GM20000 (cell line): ENCODE measurements around the gene KRT1.

Experiments
- DNase-seq: peaks from one replicate; pipeline ENCODE4 v3.0.0; 2012; ENCODE audit warnings: low spot score
- TF ChIP-seq, protein P1 (sequence below): IDR thresholded peaks from 2 replicates; pipeline ENCODE4 v1.5.1; 2012; ENCODE audit warnings: mild to moderate bottlenecking, control low read depth; ENCODE audit errors: extremely low read depth, missing control alignments

Gene KRT1

DNA sequence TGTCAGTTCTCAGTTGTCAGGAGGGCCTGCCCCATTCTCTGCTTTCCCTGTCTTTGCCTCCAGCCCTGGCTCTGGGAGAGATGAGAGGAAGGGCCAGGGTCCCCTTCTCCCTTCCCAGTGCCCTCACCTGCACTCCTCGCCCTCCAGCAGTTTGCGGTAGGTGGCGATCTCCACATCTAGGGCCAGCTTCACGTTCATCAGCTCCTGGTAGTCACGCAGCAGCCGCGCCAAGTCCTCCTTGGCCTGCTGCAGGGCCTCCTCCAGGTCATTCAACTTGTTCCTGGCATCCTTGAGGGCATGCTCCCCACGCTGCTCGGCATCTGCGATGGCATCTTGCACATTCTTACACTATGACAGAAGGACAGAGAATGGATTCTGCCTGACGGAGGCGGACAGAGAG lies 33.6 kb downstream of the KRT1 start:
- no peak for DNase-seq
- TF ChIP-seq, protein P1, sequence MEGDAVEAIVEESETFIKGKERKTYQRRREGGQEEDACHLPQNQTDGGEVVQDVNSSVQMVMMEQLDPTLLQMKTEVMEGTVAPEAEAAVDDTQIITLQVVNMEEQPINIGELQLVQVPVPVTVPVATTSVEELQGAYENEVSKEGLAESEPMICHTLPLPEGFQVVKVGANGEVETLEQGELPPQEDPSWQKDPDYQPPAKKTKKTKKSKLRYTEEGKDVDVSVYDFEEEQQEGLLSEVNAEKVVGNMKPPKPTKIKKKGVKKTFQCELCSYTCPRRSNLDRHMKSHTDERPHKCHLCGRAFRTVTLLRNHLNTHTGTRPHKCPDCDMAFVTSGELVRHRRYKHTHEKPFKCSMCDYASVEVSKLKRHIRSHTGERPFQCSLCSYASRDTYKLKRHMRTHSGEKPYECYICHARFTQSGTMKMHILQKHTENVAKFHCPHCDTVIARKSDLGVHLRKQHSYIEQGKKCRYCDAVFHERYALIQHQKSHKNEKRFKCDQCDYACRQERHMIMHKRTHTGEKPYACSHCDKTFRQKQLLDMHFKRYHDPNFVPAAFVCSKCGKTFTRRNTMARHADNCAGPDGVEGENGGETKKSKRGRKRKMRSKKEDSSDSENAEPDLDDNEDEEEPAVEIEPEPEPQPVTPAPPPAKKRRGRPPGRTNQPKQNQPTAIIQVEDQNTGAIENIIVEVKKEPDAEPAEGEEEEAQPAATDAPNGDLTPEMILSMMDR = no peak

DNA sequence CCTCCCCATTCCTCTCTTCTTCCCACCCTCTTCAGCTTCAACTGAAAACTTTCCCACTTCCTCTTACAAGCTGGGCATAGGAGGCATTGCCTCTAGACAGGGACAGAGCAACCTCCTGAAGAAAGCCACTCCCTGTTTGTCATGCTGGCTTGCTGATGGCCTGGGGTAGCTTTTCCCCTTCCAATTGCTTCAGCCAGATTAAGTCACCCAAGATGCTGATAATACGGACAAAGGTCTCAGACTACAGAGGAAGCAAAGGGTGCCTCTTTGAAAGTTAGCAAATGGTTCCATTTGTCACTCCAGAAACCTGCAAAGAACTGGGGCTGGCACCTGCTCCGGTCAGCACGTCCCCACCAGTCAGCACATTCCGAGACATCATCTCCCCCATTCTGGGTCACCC lies 34.2 kb downstream of the KRT1 start:
- DNase-seq = no peak
- TF ChIP-seq, protein P1 = no peak

DNA sequence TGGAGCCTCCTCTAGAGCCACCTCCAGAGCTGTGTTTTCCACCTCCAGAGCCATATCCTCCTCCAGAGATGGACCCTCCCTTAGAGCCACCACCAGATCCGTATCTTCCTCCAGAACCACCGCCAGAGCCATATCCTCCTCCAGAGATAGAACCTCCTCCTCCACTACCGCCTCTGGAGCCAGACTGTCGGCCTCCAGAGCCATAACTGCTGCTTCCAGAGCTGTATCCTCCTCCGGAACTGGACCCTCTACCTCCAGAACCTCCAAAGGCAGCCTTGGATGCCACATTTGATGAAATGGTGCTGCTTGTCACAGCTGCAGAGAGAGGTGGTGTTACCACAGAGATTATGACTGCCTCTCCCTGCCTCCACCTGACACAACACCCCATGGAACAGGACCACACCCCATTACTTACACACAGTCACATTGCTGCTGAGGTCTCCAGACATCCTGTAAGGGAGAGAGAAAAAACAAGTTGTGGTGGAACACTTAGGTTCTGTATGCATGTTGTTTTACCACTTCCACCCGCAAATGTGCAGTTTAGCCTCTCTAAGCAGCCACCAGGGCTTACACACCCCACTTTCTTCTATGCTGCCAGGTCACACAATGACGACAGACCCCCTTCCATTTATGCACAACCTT lies 35.0 kb downstream of the KRT1 start:
- TF ChIP-seq, protein P1 = no peak
- DNase-seq = no peak

DNA sequence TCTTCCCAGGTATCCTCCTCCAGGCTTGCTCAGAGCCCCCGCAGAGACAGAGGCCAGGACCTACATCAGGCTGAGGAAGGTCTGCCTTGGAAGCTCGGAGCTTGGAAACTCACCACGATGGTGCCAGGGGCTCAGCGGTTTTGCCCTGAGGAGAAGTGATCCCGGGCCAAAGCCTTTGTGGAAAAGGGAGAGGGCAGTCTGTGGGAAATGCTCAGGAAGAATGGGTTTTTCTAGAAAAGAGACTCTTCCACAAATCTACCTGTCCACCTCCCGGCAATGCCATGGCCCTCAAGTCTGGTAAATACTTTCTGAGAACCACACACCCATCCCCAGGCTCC lies 36.2 kb downstream of the KRT1 start:
- TF ChIP-seq, protein P1 = no peak
- no peak for DNase-seq

DNA sequence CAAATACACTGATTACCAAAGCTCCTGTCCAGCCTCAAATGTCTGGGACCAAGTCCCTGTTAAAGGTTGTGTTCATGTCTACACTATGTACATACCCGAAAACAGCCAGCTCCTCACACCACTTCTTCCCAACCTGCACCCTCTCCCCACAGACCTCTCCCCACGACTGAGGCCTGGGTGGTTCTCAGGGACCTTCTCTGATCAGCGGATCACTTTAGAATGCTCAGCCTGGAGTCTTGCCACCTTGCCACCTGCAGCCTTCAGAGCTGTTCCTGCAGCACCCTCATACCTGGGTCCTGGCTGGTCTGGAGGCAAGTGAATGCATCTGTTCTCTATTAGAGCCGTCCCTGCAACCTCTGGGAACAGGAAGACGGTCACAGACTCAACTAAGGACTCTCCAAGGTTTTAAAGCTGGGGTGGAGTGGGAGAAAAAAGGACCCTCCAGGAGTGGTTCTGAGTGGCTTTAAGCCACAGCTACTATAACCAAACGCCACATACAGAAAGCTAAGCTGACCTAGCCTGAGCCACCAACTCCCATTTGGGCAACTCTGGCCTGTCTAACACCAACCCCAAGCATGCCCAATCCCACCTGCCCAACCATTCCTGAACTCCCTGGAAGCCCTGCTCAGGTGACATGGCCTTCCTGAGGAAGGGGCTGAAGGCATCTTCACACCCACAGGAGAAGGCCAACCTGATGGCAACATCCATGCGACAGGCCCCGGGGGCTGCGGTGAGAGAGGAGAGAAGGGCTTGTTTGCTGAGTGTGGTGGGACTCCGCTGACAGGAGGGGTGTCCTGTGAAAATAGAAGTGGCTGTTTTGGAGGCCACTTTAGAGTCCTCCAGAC lies 36.8 kb downstream of the KRT1 start:
- no peak for DNase-seq
- TF ChIP-seq, protein P1 = no peak

DNA sequence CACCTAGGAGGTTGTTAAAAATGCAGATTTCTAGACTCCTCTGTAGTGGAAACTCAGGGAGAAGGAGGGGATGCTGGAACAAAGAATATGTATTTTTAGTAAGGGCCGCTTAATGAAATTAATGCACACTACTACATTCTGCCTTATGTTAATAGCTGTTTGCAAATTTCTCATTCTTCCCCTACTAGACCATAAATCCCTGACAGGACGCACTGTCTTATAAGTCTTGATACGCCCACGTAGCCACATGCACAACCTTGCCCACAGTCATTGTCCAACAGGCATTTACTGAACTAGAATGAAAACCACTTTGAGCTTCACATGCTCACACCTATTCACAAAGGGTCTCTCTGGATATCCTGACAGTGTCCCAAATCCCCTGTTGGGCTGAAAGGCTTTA lies 38.7 kb downstream of the KRT1 start:
- TF ChIP-seq, protein P1 = no peak
- DNase-seq = no peak

DNA sequence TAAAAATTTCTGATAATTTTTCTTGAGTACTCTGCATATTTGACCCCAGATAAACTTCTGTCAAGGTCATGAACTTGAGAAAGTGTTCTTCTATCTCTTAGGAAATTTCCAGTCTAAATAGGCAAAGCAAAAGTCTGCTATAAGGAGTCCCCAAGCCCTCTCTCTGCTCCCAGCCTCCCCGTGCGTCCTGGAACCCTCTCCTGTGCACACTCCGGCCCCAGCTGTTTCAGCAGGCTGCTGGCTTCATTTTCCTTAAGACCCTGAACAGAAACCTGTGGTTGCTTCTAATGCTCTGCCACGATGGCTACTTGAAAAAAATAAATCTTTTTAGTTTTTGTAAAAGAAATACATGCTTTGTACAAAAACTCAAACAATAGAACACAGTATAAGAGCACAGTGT lies 42.9 kb downstream of the KRT1 start:
- TF ChIP-seq, protein P1 = no peak
- no peak for DNase-seq
